ENCODE data around the gene CCDC50. TPM values are rescaled to one million over a fixed set of nuclear protein-coding genes. Genes with fewer than 3 reads are reported as not detected.

The CCDC50 gene
- total RNA-seq, 1 experiment from 2014 or later: 47.8 TPM

DNA sequence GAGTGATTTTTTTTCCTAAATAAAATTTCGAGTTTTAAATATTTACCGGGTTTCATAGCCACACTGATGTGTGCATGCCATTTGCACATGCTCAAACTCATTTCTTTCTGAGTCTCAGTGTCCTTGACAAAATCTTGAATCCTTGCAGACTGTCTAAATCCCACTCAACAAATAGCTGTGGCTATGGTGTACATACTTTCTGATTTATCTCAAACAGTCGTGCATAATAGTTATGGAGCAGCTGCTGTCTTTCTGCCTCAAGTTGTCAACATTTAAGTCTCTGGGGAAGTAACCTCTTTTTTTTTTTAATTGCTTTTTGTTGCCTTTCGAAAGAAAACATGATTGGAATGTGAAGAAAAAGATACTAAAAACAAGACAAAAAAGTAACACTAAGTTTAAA lies 53.9 kb downstream of the CCDC50 start:
- H3K36me3 ChIP-seq (ENCODE audit: control insufficient read depth in 1 of 2, insufficient read depth in 2 of 2, low read length in 2 of 2): peaks cover 8 to 17% of the 10 kb centered on the region in 2 experiments; a peak in 3 of 4 replicates
- RAD21 ChIA-PET (ENCODE audit: low non-redundant PET in 1 of 2, low total read pairs in 2 of 2, uncharacterized antibody in 2 of 2, unreplicated experiment in 2 of 2): no interaction called here
- no peak overlapping the region for H3K27ac ChIP-seq (ENCODE audit: low read depth, low read length)
- BruUV-seq (replicated peaks): no TSS peak
- no peak overlapping the region for H2AFZ ChIP-seq (ENCODE audit: low read depth, low read length, poor library complexity, severe bottlenecking)
- H3K9me2 ChIP-seq (ENCODE audit: insufficient read depth): no peaks in the 10 kb centered on the region
- no peaks in the 10 kb centered on the region for H3K4me1 ChIP-seq (ENCODE audit: control insufficient read depth in 1 of 2, insufficient read depth in 2 of 2, low read length in 2 of 2)
- H3K4me3 ChIP-seq (replicated peaks in 1 of 2; ENCODE audit: low read depth in 1 of 2, low read length in 2 of 2): no peak overlapping the region
- POLR2A ChIA-PET: no interaction called here
- DNase-seq (ENCODE audit: low read depth, low spot score): no peak
- TF ChIP-seq SP1 (IDR thresholded peaks at IDR 0.05; ENCODE audit: low read depth): no peak
- TF ChIP-seq MAX (IDR thresholded peaks at IDR 0.05): no peak
- TF ChIP-seq SIN3A (IDR thresholded peaks at IDR 0.05; ENCODE audit: low read depth): no peak
- TF ChIP-seq, protein P1, sequence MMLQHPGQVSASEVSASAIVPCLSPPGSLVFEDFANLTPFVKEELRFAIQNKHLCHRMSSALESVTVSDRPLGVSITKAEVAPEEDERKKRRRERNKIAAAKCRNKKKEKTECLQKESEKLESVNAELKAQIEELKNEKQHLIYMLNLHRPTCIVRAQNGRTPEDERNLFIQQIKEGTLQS (IDR thresholded peaks at IDR 0.05): no peak
- no peak for TF ChIP-seq RAD21 (IDR thresholded peaks at IDR 0.05; ENCODE audit: low read depth)
- no peak for TF ChIP-seq POLR2A (IDR thresholded peaks at IDR 0.05; ENCODE audit: borderline replicate concordance, extremely low read depth, insufficient read depth, insufficient read length)
- no peak for TF ChIP-seq CEBPB (IDR thresholded peaks at IDR 0.05; ENCODE audit: low read depth)
- no peak for TF ChIP-seq SRF (IDR thresholded peaks at IDR 0.05; ENCODE audit: low read depth)
- TF ChIP-seq, protein P2, sequence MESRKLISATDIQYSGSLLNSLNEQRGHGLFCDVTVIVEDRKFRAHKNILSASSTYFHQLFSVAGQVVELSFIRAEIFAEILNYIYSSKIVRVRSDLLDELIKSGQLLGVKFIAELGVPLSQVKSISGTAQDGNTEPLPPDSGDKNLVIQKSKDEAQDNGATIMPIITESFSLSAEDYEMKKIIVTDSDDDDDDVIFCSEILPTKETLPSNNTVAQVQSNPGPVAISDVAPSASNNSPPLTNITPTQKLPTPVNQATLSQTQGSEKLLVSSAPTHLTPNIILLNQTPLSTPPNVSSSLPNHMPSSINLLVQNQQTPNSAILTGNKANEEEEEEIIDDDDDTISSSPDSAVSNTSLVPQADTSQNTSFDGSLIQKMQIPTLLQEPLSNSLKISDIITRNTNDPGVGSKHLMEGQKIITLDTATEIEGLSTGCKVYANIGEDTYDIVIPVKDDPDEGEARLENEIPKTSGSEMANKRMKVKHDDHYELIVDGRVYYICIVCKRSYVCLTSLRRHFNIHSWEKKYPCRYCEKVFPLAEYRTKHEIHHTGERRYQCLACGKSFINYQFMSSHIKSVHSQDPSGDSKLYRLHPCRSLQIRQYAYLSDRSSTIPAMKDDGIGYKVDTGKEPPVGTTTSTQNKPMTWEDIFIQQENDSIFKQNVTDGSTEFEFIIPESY (IDR thresholded peaks at IDR 0.05; ENCODE audit: extremely low read depth, insufficient replicate concordance, low read length): no peak
- H4K20me1 ChIP-seq (ENCODE audit: insufficient read depth): no peaks in the 10 kb centered on the region
- ATAC-seq: no peak
- intact Hi-C loops (cut with micrococcal nuclease): no loop called here
- H3K9me3 ChIP-seq (ENCODE audit: control insufficient read depth in 1 of 2, insufficient read depth in 1 of 2, low read depth in 1 of 2, low read length in 2 of 2): no peaks in the 10 kb centered on the region
- H3K27me3 ChIP-seq (ENCODE audit: insufficient read depth, low read length): no peaks in the 10 kb centered on the region
- no peak overlapping the region for H3K4me2 ChIP-seq (ENCODE audit: low read length)
- CTCF ChIA-PET: no interaction called here
- H3K9ac ChIP-seq (ENCODE audit: low read length): no peak overlapping the region
- peaks cover 3% of the 10 kb centered on the region; the same call in 1 of the 2 replicates for H3K79me2 ChIP-seq (ENCODE audit: insufficient read depth, low read length)

Data from HCT116 (cell line).